ENCODE results near the gene CLEC2L.
"Not testable (repeated sequence)": the region's sequence is repeated elsewhere in the genome, so short reads cannot be mapped to it uniquely, and the experiment has no call there.

Gene CLEC2L

DNA sequence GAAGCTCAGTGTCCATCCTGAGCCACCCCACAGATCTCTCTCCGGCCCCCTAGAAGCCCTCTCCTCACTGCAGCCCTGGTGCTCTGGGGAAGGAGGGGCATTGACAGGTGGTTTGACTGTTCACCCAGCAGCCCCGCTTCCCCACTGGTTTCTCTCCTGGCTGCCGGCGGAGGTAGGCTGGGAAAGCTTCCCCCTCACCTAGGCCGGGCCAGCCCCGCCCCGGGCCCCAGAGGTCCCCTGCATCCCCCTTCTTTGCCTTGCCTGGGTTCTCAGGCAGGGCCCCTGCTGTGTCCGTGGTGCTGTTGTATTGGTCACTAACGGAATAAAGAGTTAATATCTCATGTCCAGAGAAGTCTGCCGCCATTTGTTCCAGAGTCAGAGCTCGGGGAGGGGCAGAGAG is 21.2 kb downstream of the CLEC2L start:
- H3K9ac ChIP-seq (ENCODE audit: low read length) = no peak overlapping the region
- no peak overlapping the region for H3K27ac ChIP-seq (ENCODE audit: low read depth, low read length)
- H3K27me3 ChIP-seq (ENCODE audit: control insufficient read depth, insufficient read depth, low read length) = no peaks in the 10 kb centered on the region
- no peak overlapping the region for H3K4me3 ChIP-seq (ENCODE audit: low read length)
- no peaks in the 10 kb centered on the region for H3K36me3 ChIP-seq (ENCODE audit: control insufficient read depth, insufficient read depth, low read length)
- no peaks in the 10 kb centered on the region for H3K4me1 ChIP-seq (ENCODE audit: control insufficient read depth, insufficient read depth, low read length)

DNA sequence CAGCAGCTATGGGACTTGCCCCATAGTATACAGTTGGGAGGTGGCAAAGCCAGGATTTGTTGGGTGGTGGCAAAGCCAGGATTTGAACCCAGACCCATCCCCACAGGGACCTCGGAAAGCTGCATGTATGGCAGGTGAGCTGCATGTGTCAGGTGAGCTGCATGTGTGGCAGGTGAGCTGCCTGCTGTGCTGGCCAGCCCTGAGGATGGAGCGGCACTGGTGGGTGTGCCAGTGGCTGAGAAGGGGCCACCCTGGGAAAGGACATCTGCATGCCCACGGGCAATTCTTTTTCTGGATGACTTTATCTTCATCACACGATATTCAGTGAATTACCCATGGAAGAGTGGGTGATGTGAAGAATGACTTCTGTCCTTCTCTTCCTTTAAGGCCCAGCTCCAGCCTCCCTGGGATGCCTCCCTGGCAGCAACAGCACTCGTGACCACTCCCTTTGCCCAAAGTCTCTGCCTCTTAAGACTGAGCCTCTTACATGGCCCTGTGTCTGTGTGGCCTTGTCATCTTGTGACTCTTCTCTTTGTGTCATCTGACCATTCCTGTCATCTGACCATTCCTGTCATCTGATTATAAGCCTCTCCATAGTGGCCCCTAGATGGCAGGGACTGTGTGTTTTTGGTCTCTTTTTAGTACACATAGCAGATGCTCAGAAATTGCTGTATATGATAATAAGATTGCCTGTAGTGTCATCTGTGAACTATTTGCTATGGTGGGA is 25.0 kb downstream of the CLEC2L start:
- Histone ChIP-seq H3K4me3 (ENCODE audit: low read length) (no peak overlapping the region), H3K9ac (ENCODE audit: low read length) (no peak overlapping the region), H3K36me3 (ENCODE audit: control insufficient read depth, insufficient read depth, low read length) (no peaks in the 10 kb centered on the region), H3K27ac (ENCODE audit: low read depth, low read length) (no peak overlapping the region), H3K27me3 (ENCODE audit: control insufficient read depth, insufficient read depth, low read length) (no peaks in the 10 kb centered on the region), H3K4me1 (ENCODE audit: control insufficient read depth, insufficient read depth, low read length) (no peaks in the 10 kb centered on the region)

DNA sequence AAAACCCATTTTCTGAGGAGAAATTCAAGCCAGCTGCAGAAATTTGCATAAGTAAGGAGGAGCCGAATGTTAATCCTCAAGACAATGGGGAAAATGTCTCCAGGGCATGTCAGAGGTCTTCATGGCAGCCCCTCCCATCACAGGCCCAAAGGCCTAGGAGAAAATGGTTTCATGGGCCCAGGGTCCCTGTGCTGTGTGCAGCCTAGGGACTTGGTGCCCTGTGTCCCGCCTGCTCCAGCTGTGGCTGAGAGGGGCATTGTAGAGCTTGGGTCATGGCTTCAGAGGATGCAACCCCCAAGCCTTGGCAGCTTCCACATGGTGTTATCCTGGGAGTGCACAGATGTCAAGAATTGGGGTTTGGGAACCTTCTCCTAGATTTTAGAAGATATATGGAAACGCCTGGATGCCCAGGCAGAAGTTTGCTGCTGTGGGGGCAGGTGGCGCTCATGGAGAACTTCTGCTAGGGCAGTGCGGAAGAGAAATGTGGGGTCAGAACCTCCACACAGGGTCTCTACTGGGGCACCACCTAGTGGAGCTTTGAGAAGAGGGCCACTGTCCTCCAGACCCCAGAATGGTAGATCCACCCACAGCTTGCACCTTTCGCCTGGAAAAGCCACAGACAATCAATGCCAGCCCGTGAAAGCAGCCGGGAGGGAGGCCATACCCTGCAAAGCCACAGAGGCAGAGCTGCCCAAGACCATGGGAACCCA is 30.7 kb downstream of the CLEC2L start:
- not testable (repeated sequence) for H3K4me3 ChIP-seq (ENCODE audit: low read length); H3K27ac ChIP-seq (ENCODE audit: low read depth, low read length); H3K9ac ChIP-seq (ENCODE audit: low read length); H3K27me3 ChIP-seq (ENCODE audit: control insufficient read depth, insufficient read depth, low read length); H3K36me3 ChIP-seq (ENCODE audit: control insufficient read depth, insufficient read depth, low read length); H3K4me1 ChIP-seq (ENCODE audit: control insufficient read depth, insufficient read depth, low read length)

DNA sequence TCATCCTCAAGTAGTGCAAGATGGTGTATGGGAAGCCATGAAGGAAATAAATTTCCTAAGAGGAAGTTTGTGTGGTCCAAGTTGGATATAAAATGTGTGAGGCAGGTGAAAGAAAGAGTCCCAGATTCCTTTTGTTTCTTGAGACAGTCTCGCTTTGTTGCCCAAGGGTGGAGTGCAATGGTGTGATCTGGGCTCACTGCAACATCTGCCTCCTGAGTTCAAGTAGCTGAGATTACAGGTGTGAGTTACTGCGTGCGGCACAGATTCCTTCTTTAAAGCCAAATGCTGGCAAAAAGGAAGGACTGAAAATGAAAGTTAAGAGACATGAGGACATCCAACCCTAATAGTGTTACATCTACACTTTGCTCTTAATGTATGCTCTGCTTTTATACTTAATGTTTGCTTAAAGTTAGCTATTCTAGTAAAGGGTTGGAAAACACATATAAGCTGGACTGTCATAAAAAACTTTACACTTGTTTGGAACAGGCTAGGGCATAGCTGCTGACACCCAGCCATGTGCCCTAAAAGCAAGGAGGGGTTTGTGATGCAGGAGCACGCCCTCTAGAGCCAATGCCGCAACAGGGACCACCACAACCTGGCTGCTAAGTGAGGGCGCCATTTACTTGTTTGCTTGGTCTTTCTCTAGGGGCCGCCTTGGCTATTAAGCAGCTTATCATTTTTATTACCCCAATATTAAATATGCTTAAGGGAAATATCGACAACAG is 34.5 kb downstream of the CLEC2L start:
- Histone ChIP-seq H3K36me3 (ENCODE audit: control insufficient read depth, insufficient read depth, low read length) (no peaks in the 10 kb centered on the region), H3K9ac (ENCODE audit: low read length) (no peak overlapping the region), H3K27me3 (ENCODE audit: control insufficient read depth, insufficient read depth, low read length) (no peaks in the 10 kb centered on the region), H3K27ac (ENCODE audit: low read depth, low read length) (no peak overlapping the region), H3K4me3 (ENCODE audit: low read length) (no peak overlapping the region), H3K4me1 (ENCODE audit: control insufficient read depth, insufficient read depth, low read length) (no peaks in the 10 kb centered on the region)

DNA sequence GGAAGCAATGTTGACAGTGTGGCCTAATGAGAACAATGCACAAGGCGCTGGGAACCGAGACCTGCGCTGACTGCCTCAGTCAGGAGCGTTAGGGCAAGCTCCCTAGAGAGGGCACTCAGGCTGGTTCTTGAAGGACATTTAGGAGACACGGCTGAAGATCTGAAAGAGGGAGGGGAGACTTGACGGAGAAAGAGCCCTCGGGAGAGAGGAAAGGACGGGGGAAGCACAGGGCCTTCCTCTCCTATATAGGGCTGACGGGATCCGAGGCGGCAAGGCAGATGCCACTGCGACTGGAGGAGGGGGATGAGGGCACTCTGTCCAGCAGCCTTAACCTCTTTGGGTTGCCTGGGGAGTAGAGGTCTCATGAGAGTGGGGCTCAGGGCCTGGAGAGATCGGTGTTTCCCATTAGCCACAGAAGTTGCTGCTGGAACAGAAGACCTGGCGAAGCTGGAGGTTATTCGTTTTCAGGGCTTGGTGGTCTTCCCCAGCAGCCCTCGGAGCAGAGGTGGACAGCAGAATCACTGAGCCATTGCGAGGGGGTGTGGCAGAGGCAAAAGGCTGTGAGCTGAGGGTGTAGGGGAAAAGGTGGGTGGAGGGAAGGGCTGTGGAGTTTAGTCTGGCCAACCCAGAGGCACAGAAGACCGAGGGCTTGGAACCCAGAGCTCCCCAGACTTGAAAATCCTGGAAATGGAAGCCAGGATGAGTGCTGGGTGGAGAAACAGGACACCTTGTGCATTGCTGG is 36.0 kb downstream of the CLEC2L start:
- H3K9ac ChIP-seq (ENCODE audit: low read length) = no peak overlapping the region
- H3K4me1 ChIP-seq (ENCODE audit: control insufficient read depth, insufficient read depth, low read length) = no peaks in the 10 kb centered on the region
- no peak overlapping the region for H3K27ac ChIP-seq (ENCODE audit: low read depth, low read length)
- no peaks in the 10 kb centered on the region for H3K27me3 ChIP-seq (ENCODE audit: control insufficient read depth, insufficient read depth, low read length)
- H3K36me3 ChIP-seq (ENCODE audit: control insufficient read depth, insufficient read depth, low read length) = no peaks in the 10 kb centered on the region
- H3K4me3 ChIP-seq (ENCODE audit: low read length) = no peak overlapping the region

DNA sequence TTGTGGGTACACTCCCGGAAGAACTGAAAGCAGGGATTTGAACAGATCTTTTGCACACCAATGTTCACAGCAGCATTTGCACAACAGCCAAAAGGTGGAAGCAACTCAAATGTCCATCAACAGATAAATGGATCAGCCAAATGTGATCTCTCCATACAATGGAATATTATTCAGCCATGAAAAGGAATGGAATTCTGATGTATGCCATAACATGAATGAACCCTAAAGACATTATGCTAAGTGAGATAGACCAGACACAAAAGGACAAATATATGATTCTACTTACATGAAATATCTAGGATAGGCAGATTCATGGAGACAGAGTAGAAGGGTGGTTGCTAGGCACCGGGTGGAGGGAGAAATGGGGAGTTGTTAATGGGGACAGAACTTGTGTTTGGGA is 36.7 kb downstream of the CLEC2L start:
- Histone ChIP-seq H3K36me3 (ENCODE audit: control insufficient read depth, insufficient read depth, low read length) (no peaks in the 10 kb centered on the region), H3K27me3 (ENCODE audit: control insufficient read depth, insufficient read depth, low read length) (no peaks in the 10 kb centered on the region), H3K9ac (ENCODE audit: low read length) (no peak overlapping the region), H3K4me1 (ENCODE audit: control insufficient read depth, insufficient read depth, low read length) (no peaks in the 10 kb centered on the region), H3K4me3 (ENCODE audit: low read length) (no peak overlapping the region), H3K27ac (ENCODE audit: low read depth, low read length) (no peak overlapping the region)

DNA sequence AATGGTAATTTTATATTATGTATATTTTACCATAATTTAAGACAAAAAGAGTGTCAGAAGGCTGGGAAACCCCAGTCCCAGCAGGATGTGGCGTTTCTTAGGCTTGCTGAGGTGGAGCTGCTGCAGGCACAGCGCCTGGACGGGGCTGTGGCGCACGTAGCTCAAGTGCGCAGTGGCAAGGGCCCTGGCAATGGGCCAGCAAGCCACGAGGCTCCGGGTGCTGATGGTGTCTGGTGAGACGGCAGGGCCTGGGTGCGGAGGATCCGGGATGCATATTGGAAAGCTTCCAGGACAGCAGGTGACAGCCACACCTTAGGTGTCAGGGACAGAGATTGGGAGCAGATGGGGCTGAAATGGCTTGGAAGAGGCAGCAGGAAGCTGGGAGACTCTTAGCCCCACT is 37.2 kb downstream of the CLEC2L start:
- Histone ChIP-seq H3K27ac (ENCODE audit: low read depth, low read length) (no peak overlapping the region), H3K27me3 (ENCODE audit: control insufficient read depth, insufficient read depth, low read length) (no peaks in the 10 kb centered on the region), H3K4me3 (ENCODE audit: low read length) (no peak overlapping the region), H3K36me3 (ENCODE audit: control insufficient read depth, insufficient read depth, low read length) (no peaks in the 10 kb centered on the region), H3K4me1 (ENCODE audit: control insufficient read depth, insufficient read depth, low read length) (no peaks in the 10 kb centered on the region), H3K9ac (ENCODE audit: low read length) (no peak overlapping the region)

DNA sequence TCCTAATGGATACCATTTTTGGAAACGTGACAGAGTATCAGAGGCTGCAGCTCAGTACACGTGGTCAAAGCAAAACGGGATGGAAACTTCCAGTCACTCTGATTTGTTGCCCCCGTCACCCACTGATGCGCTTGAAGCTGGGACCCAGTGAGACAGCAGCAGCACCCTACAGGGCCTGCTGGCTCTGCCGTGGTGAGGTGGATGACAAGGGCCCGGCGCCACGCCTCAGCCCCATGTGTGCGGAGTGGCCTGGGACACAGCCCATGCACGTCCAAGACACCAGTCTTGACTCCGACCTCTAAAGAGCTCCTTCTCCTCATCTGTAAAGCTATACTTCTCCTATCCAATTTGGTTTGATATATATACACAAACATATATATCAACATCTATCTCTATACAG is 39.0 kb downstream of the CLEC2L start:
- no peaks in the 10 kb centered on the region for H3K27me3 ChIP-seq (ENCODE audit: control insufficient read depth, insufficient read depth, low read length)
- H3K27ac ChIP-seq (ENCODE audit: low read depth, low read length) = no peak overlapping the region

DNA sequence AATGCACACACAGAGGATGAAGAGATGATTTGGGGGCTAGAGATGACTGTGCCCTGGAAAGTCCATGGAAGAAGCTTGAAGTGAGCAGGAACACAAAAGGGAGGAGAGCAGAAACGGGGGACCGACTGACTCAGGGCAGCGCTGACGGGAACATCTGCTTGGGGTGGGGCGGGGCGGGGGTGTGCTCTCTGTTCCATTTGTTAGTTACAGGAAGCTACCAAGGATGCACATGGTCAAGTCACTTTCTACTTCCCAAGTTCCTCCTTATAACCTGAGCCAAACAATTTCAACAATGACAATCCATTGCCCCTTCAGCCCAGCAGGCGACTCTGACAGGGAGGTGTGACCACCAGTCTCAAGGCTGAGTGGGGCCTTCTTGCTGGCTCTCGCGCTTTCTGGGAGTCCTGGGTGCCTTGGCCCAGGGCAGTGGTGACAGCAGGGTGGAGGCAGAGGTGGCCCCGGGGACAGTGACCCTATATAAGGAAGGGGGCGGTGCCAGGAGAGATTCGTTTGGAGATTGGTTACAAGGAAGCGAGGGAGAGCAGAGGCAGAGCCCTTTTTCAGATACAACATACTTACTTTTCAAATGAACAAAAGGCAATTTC is 39.6 kb downstream of the CLEC2L start:
- no peak overlapping the region for H3K9ac ChIP-seq (ENCODE audit: low read length)
- H3K4me1 ChIP-seq (ENCODE audit: control insufficient read depth, insufficient read depth, low read length) = no peaks in the 10 kb centered on the region
- no peaks in the 10 kb centered on the region for H3K36me3 ChIP-seq (ENCODE audit: control insufficient read depth, insufficient read depth, low read length)
- H3K27ac ChIP-seq (ENCODE audit: low read depth, low read length) = no peak overlapping the region
- no peaks in the 10 kb centered on the region for H3K27me3 ChIP-seq (ENCODE audit: control insufficient read depth, insufficient read depth, low read length)
- no peak overlapping the region for H3K4me3 ChIP-seq (ENCODE audit: low read length)

More for the DNA sequence above, 39.0 kb downstream of the CLEC2L start:
- no peak overlapping the region for H3K4me3 ChIP-seq (ENCODE audit: low read length)
- H3K9ac ChIP-seq (ENCODE audit: low read length) = no peak overlapping the region
- no peaks in the 10 kb centered on the region for H3K4me1 ChIP-seq (ENCODE audit: control insufficient read depth, insufficient read depth, low read length)
- no peaks in the 10 kb centered on the region for H3K36me3 ChIP-seq (ENCODE audit: control insufficient read depth, insufficient read depth, low read length)

DNA sequence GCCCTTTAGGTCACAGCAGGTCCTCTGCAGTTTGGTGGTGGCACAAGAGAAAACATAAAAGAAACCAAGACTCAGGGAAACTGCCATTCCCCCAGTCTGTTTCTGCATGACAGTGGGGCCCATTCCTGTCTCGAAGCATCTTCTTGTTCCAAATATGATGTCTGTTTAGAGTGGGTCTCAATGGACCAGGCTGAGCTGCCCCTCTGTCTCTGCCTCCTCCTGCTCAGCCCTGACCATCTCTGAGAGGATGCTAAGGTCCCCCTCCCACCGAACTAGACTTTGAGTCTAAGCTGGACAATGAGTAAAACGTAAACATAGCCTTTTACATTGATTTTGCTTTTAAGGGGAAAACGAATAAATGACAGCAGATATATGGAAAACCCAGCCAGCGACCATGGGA is 40.4 kb downstream of the CLEC2L start:
- Histone ChIP-seq H3K27ac (ENCODE audit: low read depth, low read length) (no peak overlapping the region), H3K9ac (ENCODE audit: low read length) (no peak overlapping the region), H3K4me3 (ENCODE audit: low read length) (no peak overlapping the region), H3K36me3 (ENCODE audit: control insufficient read depth, insufficient read depth, low read length) (peaks cover 3% of the 10 kb centered on the region), H3K4me1 (ENCODE audit: control insufficient read depth, insufficient read depth, low read length) (no peaks in the 10 kb centered on the region), H3K27me3 (ENCODE audit: control insufficient read depth, insufficient read depth, low read length) (no peaks in the 10 kb centered on the region)

DNA sequence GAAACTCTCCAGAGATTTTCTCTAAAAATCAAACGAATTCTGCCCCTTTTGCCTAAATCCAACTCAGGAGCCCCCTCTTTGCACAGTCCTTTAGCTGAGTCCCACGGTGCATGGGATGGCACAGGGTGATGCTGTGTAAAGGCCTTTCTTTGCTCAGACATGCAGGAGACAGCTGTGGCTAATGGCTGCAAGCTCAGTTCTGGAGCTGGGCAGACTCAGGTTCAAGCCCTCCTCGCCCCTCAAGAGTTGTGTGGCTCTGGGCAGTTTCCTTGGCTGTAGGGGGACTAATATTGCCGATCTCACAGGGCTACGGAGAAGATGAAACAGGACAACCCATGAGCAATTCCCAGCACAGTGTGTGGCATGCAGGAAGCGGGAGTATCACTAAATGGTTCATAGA is 42.6 kb downstream of the CLEC2L start:
- no peak overlapping the region for H3K27ac ChIP-seq (ENCODE audit: low read depth, low read length)
- no peaks in the 10 kb centered on the region for H3K4me1 ChIP-seq (ENCODE audit: control insufficient read depth, insufficient read depth, low read length)
- H3K36me3 ChIP-seq (ENCODE audit: control insufficient read depth, insufficient read depth, low read length) = peaks cover 3% of the 10 kb centered on the region

More for the DNA sequence above, 42.6 kb downstream of the CLEC2L start:
- no peak overlapping the region for H3K4me3 ChIP-seq (ENCODE audit: low read length)
- no peak overlapping the region for H3K9ac ChIP-seq (ENCODE audit: low read length)
- no peaks in the 10 kb centered on the region for H3K27me3 ChIP-seq (ENCODE audit: control insufficient read depth, insufficient read depth, low read length)
